ENCODE results near the gene TOP2A. TPM values are rescaled to one million over a fixed set of nuclear protein-coding genes. Genes with fewer than 3 reads are reported as not detected.

Gene TOP2A
- total RNA-seq, 1 experiment from 2014 or later, result 237 TPM

GRCh38 chr17:40447148-40447644 lies 29.5 kb upstream of the TOP2A start:
- ChIA-PET POLR2A (interaction anchor here (0.5 kb wide), 1 partner anchor 12 kb away, joined by 7 read pairs; no protein-coding TSS in a partner anchor), CTCF (interaction anchor here (0.6 to 1.9 kb wide), 3 partner anchors 84 to 113 kb away, joined by 3 to 7 read pairs (median 4); no protein-coding TSS in a partner anchor)
- Mint-ChIP-seq H3K36me3 (ENCODE audit: insufficient read depth, unreplicated experiment) (no peaks in the 10 kb centered on the region), H3K4me1 (ENCODE audit: low read depth, unreplicated experiment) (peaks cover 20% of the 10 kb centered on the region), H3K4me3 (ENCODE audit: unreplicated experiment) (no peak overlapping the region), H3K27ac (ENCODE audit: unreplicated experiment) (no peak overlapping the region), H3K27me3 (ENCODE audit: insufficient read depth, unreplicated experiment) (no peaks in the 10 kb centered on the region), H3K9me3 (ENCODE audit: unreplicated experiment) (no peaks in the 10 kb centered on the region)
- BruUV-seq (replicated peaks), result no TSS peak
- Histone ChIP-seq H3K4me3 (ENCODE audit: low read depth, low read length) (no peak overlapping the region), H3K9me3 (no peaks in the 10 kb centered on the region), H3K27me3 (replicated peaks; ENCODE audit: control insufficient read depth, insufficient read depth, low read length) (no peaks in the 10 kb centered on the region), H3K4me1 (peaks cover 24% of the 10 kb centered on the region), H3K36me3 (ENCODE audit: control insufficient read depth, insufficient read depth, low read length) (no peaks in the 10 kb centered on the region)
- DNase-seq, result no peak
- intact Hi-C loops (cut with micrococcal nuclease; ENCODE audit: unreplicated experiment), result no loop called here
- TF ChIP-seq CTCF (IDR thresholded peaks at IDR 0.05; ENCODE audit: insufficient read depth in 1 of 2, low read depth in 1 of 2, low read length in 1 of 2, severe bottlenecking in 1 of 2, unreplicated experiment in 1 of 2), result no peak

- no peaks in the 10 kb centered on the region for H3K9me3 Mint-ChIP-seq (ENCODE audit: unreplicated experiment)
- peaks cover 20% of the 10 kb centered on the region for H3K4me1 Mint-ChIP-seq (ENCODE audit: low read depth, unreplicated experiment)
- H3K27ac Mint-ChIP-seq (ENCODE audit: unreplicated experiment), result no peak overlapping the region
- intact Hi-C loops (cut with micrococcal nuclease; ENCODE audit: unreplicated experiment), result loop anchor here (2.0 kb wide), 1 partner anchor 87 kb away; no protein-coding TSS in a partner anchor
- POLR2A ChIA-PET, result no interaction called here
- H3K27me3 Mint-ChIP-seq (ENCODE audit: insufficient read depth, unreplicated experiment), result no peaks in the 10 kb centered on the region
- no peaks in the 10 kb centered on the region for H3K9me3 ChIP-seq
- BruUV-seq (replicated peaks), result no TSS peak
- peaks cover 24% of the 10 kb centered on the region for H3K4me1 ChIP-seq
- no peaks in the 10 kb centered on the region for H3K27me3 ChIP-seq (replicated peaks; ENCODE audit: control insufficient read depth, insufficient read depth, low read length)
- H3K4me3 Mint-ChIP-seq (ENCODE audit: unreplicated experiment), result no peak overlapping the region
- no peak overlapping the region for H3K4me3 ChIP-seq (ENCODE audit: low read depth, low read length)
- DNase-seq, result no peak
- no peaks in the 10 kb centered on the region for H3K36me3 ChIP-seq (ENCODE audit: control insufficient read depth, insufficient read depth, low read length)
- CTCF ChIA-PET, result no interaction called here
- no peaks in the 10 kb centered on the region for H3K36me3 Mint-ChIP-seq (ENCODE audit: insufficient read depth, unreplicated experiment)
- no peak for TF ChIP-seq CTCF (IDR thresholded peaks at IDR 0.05; ENCODE audit: insufficient read depth in 1 of 2, low read depth in 1 of 2, low read length in 1 of 2, severe bottlenecking in 1 of 2, unreplicated experiment in 1 of 2)
These were observed 28.2 kb upstream of the TOP2A start for GRCh38 chr17:40445751-40446468.

- peak overlapping the region; percentile 26 for H3K4me3 Mint-ChIP-seq (ENCODE audit: unreplicated experiment)
- no peak for TF ChIP-seq CTCF (IDR thresholded peaks at IDR 0.05; ENCODE audit: insufficient read depth in 1 of 2, low read depth in 1 of 2, low read length in 1 of 2, severe bottlenecking in 1 of 2, unreplicated experiment in 1 of 2)
- no peaks in the 10 kb centered on the region for H3K9me3 ChIP-seq
- no peaks in the 10 kb centered on the region for H3K27me3 ChIP-seq (replicated peaks; ENCODE audit: control insufficient read depth, insufficient read depth, low read length)
- intact Hi-C loops (cut with micrococcal nuclease; ENCODE audit: unreplicated experiment), result loop anchor here (2.0 kb wide), 1 partner anchor 85 kb away; no protein-coding TSS in a partner anchor
- peaks cover 20% of the 10 kb centered on the region for H3K4me1 Mint-ChIP-seq (ENCODE audit: low read depth, unreplicated experiment)
- H3K4me3 ChIP-seq (ENCODE audit: low read depth, low read length), result peak overlapping the region; percentile 61
- DNase-seq, result no peak
- H3K4me1 ChIP-seq, result peaks cover 19% of the 10 kb centered on the region
- CTCF ChIA-PET, result interaction anchor here (0.6 to 2.7 kb wide), 18 partner anchors 11 to 344 kb away, joined by 3 to 28 read pairs (median 5); partner anchors contain the start of genes NR1D1 and TOP2A
- no peaks in the 10 kb centered on the region for H3K9me3 Mint-ChIP-seq (ENCODE audit: unreplicated experiment)
- no peak overlapping the region for H3K27ac Mint-ChIP-seq (ENCODE audit: unreplicated experiment)
- POLR2A ChIA-PET, result interaction anchor here (0.6 kb wide), 2 partner anchors 26 to 98 kb away, joined by 3 to 16 read pairs; partner anchors contain the start of gene TOP2A
- TSS peak; percentile 32 for BruUV-seq (replicated peaks)
- no peaks in the 10 kb centered on the region for H3K36me3 ChIP-seq (ENCODE audit: control insufficient read depth, insufficient read depth, low read length)
- no peaks in the 10 kb centered on the region for H3K36me3 Mint-ChIP-seq (ENCODE audit: insufficient read depth, unreplicated experiment)
- H3K27me3 Mint-ChIP-seq (ENCODE audit: insufficient read depth, unreplicated experiment), result no peaks in the 10 kb centered on the region
These were observed 26.5 kb upstream of the TOP2A start for GRCh38 chr17:40443988-40444899.
